ENCODE results near the gene KY. TPM values are rescaled to one million over a fixed set of nuclear protein-coding genes. Genes with fewer than 3 reads are reported as not detected.

KY gene, protein sequence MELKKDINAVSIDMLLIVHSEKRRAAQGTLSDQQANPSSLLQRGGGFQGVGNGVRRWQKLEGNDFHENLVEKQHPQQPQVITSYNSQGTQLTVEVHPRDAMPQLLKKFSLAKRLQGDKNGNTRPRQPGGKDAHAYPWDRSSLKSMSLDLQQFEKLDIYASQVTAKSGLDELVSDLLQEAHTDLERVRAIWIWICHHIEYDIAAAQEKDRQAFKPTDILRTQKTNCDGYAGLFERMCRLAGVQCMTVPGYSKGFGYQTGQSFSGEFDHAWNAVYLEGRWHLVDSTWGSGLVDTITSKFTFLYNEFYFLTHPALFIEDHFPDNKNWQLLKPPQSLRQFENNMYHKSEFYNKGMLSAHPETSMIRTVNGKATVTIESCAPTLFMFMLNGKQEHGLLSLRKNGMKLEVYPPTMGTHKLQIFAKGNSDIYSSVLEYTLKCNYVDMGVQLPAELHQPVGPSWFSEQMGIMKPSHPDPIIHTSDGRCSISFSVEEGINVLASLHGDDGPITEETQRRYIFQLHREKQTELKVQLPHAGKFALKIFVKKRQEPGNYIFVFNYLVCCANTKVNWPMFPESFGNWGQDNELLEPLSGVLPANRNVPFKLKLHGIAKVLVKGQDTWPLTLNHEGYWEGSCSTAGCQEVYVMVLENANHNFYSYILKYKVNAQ
- total RNA-seq = not detected

DNA sequence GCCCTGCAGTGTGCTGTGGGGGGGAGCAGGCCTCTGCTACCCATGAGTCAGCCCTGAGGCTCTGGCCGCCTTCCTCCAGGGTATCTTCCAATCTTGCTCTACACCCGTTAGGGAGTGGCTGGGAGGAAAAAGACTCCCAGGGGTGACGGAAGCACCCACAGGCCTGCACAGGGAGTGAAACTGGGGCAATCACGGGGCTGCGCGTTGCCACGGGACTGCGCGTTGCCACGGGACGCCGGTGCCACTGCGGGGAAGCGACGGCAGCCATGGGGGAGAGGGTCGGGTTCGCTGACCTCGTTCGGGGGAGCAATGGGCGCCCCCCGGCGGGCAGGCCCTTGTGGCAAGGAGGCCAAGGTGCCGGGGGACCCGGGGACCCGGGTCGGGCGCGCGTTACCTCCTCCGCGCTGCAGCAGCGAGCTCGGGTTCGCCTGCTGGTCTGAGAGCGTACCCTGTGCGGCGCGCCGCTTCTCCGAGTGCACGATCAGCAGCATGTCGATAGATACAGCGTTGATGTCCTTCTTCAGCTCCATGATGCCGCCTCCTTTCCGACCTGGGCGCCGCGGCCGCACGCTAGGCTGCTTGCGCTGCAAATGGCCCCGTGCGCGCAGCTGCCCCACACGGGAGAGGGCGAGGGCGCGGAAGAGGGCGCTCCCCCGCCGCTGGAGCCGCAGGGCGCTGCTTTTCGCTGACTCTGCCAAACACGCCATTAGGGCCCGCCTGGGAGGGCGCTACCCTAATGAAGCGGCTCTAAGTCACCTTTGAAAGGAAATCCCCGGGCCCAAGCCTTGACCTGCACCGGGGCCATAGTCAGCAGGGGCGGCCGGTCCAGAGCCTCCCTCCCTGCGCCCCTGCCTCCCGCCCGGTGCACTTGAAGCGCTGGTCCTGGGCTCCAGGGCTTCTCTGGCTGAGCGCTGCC lies at the start of gene KY:
Gene KY, minus strand, starts transcription at position 592 of the 916 bp plus-strand sequence. Its CDS starts 62 bp downstream, at position 530.
- no peak for TF ChIP-seq CTCF (IDR thresholded peaks at IDR 0.05; ENCODE audit: low read depth)

GRCh38 chr3:134699721-134700120 lies 48.9 kb upstream of the KY start:
- TF ChIP-seq CTCF (IDR thresholded peaks at IDR 0.05; ENCODE audit: low read depth) = no peak

DNA sequence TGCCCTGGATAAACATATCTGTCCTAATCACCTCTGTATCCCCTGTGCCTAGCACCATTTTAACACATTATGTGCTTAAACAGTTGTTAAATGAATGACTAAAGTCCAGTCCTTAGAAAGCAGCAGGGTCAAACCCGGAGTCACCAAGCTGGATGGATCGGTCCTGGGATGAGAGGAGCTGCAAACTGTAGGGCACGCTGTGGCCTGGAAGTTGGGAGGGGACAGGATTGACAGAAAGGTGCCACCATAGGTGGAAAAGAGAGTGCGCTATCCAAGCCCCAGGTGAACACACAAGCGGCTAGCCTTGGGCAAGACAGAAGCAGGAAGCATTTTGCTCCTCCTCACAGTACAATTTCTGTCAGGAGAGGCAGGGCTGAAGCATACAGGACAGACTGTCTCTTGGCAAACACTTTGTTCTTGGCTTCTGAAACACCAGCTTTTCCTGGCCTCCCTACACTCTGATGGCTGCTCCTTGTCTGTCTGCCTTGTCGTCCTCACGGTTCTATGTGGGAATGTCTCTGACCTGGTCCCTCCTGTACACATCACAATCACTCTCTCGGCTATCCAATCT lies 48.4 kb upstream of the KY start:
- no peak for TF ChIP-seq CTCF (IDR thresholded peaks at IDR 0.05; ENCODE audit: low read depth)

GRCh38 chr3:134697830-134698689 lies 47.2 kb upstream of the KY start:
- no peak for TF ChIP-seq CTCF (IDR thresholded peaks at IDR 0.05; ENCODE audit: low read depth)

- no peak for TF ChIP-seq CTCF (IDR thresholded peaks at IDR 0.05; ENCODE audit: low read depth)
Observed at GRCh38 chr3:134696155-134696554, 45.3 kb upstream of the KY start.

- no peak for TF ChIP-seq CTCF (IDR thresholded peaks at IDR 0.05; ENCODE audit: low read depth)
Observed at GRCh38 chr3:134694946-134695543, 44.2 kb upstream of the KY start.
